Pancreas (tissue), 10 donors: Measurements from ENCODE around the gene NSMF. TPM values are rescaled to one million over a fixed set of nuclear protein-coding genes. Genes with fewer than 3 reads are reported as not detected.
A peak's percentile ranks its signal among the peaks of the same experiment; 100 is the strongest.

Experiments used
- ATAC-seq, 4 donors: fragments of 200-7000 bp; cut with Tn5 transposase; one replicate each; pipeline versions ENCODE4 v1.8.0 to v1.9.1; 2020; ENCODE audit warnings: mild to moderate bottlenecking in 4 of 4, moderate library complexity in 4 of 4
- DNase-seq, 6 donors: peaks; one replicate each; pipeline ENCODE4 v3.0.0-alpha.2; 2020
- FAIRE-seq: peaks from 2 replicates; lab custom pipeline; 2012; peaks lifted over from hg19 to GRCh38; lab: Jason Lieb, UNC
- H3K27ac ChIP-seq, 4 donors: fragments of 200-600 bp; sonication (generic); 1 replicate in 3 of 4; 2 replicates in 1 of 4; pipeline versions ENCODE4 v1.5.0 to v1.8.0; 2020
- H3K27me3 ChIP-seq, 4 donors: fragments of 200-600 bp; one replicate each; pipeline ENCODE4 v1.8.0; 2021
- H3K36me3 ChIP-seq, 3 donors: fragments of 200-600 bp; sonication (generic) in 1 of 3; one replicate each; pipeline versions ENCODE4 v1.5.0 to v1.8.0; 2020 to 2021
- H3K4me1 ChIP-seq, 3 donors: fragments of 200-600 bp; one replicate each; pipeline ENCODE4 v1.8.0; 2021
- H3K4me3 ChIP-seq, 4 donors: fragments of 200-600 bp; sonication (generic) in 2 of 4; one replicate each; pipeline versions ENCODE4 v1.5.0 to v1.8.0; 2020 to 2021
- H3K9me3 ChIP-seq, 4 donors: fragments of 200-600 bp; one replicate each; pipeline ENCODE4 v1.8.0; 2021
- WGBS, 2 donors: extraction: QIAGEN DNeasy Blood & Tissue Kit; methylation state at CpG; one replicate each; pipeline ENCODE4 v1.1.7; 2013; 5-methylcytosine and 5-hydroxymethylcytosine counted together
- intact Hi-C, 3 donors: fragments of 100-400 bp; cut with DNase I; formaldehyde crosslinking; loops; one replicate each; pipeline versions ENCODE4 v1.11.1 to v1.14.2; 2022
- polyA plus RNA-seq, 2 donors: library from polyadenylated mRNA; stranded (reverse); fragments of 200-250 nt; gene quantifications; one replicate each; pipeline ENCODE4 v1.2.3, GENCODE V29; 2013
- total RNA-seq, 6 donors: library from RNA; stranded (reverse); fragmentation: NEBNext Ultra II Directional in 4 of 6; extraction: Animal tissue kit (Norgen Biotek cat#: 25700) in 4 of 6; gene quantifications; one replicate each; pipeline versions ENCODE4 v1.2.1 to v1.2.4, GENCODE V29; 2021 to 2023
- TF ChIP-seq, protein P1 (sequence below), 4 donors: fragments of 200-600 bp; sonication (generic) in 3 of 4; IDR thresholded peaks; one replicate each; pipeline versions ENCODE4 v1.5.0 to v1.8.0; 2021; ENCODE audit warnings: antibody characterized with exemption in 4 of 4
- donor health status: healthy with polysubstance abuse.
- donor health status: DM: no; HTN: no; CAD: no; lungs with moderate emphysema.
- donor health status: DM: no; HTN: no; CAD: no.
- donor health status: control.
- donor health status: control.
- donor health status: Bipolar disorder and iron deficiency.
- donor health status: DM: yes; HTN: yes; CAD: no.
- donor health status: DM: no; HTN: no; CAD: no.
- donor health status: DM: no; HTN: no; CAD: no.
- donor health status: DM: yes; HTN: yes; CAD: no.

NSMF gene
- total and polyA plus RNA-seq, 8 donors: 22.0 to 81.0 (median 30.0) TPM

DNA sequence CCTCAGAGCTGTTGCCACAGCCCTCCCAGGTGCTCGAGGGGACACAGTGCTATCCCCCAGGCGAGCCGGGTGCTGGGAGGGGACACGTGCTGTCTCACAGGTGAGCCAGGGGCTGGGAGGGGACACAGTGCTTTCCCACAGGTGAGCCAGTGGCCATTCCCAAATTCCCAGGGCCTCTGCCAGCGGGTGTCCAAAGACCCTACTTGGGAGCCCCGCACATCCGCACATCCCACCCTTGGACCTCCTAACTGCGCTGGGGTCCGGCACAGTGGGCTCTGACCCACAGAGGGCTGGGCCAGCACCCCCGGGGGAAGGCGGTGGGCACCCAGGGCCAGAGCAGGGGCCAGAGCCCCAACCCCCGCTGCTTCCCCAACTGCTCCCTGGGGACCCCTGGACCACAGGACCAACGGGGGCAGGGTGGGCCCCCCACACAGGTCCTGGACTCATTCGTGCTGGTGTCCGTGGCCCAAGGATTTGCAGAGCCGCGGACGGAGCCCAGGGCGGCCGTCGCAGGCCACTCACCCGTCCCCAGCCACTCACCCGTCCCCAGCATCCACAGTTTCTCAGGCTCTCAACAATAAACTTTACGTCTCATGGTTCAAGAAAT lies 54.1 kb downstream of the NSMF start:
- 92 to 96% methylated on average over 24 of the region's 24 CpGs for WGBS, 2 donors

DNA sequence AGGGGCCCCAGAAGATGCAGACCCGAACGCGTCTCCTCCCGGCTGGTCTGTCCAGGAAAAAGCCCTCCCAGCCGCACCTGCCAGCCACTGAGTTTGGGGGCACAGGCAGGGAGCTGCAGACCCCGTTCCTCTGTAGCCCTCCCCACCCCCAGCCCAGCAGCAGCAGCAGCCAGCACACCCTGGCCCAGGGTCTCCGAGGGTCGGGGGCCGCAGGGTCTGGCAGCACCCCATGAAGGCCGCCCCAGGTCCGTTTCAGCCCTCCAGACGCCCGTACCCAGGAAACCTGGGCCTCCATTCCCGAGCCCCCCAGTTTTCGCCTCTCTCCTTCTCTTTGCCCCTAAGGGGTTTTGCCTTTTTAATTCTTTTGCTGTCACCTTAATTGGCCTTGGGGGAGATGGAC lies 55.9 kb downstream of the NSMF start:
- intact Hi-C loops: no loop called here
- ATAC-seq: no peak
- no peak for DNase-seq

More for the DNA sequence above, 54.1 kb downstream of the NSMF start:
- no peaks in the 10 kb centered on the region for H3K27me3 ChIP-seq
- TF ChIP-seq, protein P1, sequence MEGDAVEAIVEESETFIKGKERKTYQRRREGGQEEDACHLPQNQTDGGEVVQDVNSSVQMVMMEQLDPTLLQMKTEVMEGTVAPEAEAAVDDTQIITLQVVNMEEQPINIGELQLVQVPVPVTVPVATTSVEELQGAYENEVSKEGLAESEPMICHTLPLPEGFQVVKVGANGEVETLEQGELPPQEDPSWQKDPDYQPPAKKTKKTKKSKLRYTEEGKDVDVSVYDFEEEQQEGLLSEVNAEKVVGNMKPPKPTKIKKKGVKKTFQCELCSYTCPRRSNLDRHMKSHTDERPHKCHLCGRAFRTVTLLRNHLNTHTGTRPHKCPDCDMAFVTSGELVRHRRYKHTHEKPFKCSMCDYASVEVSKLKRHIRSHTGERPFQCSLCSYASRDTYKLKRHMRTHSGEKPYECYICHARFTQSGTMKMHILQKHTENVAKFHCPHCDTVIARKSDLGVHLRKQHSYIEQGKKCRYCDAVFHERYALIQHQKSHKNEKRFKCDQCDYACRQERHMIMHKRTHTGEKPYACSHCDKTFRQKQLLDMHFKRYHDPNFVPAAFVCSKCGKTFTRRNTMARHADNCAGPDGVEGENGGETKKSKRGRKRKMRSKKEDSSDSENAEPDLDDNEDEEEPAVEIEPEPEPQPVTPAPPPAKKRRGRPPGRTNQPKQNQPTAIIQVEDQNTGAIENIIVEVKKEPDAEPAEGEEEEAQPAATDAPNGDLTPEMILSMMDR (IDR thresholded peaks at IDR 0.05): no peak
- H3K36me3 ChIP-seq: no peaks in the 10 kb centered on the region
- ATAC-seq (no peak), FAIRE-seq (no peak), DNase-seq (peak in 2 of 6 donors; percentile 40 to 71)
- H3K9me3 ChIP-seq: no peaks in the 10 kb centered on the region
- intact Hi-C loops: loop anchor here in 2 of 3 donors (5.0 kb wide), 2 partner anchors 103 to 123 kb away; partner anchors contain the start of gene NRARP (in 1 of the 2)
- H3K4me3 ChIP-seq: no peak overlapping the region
- H3K27ac ChIP-seq: no peak overlapping the region
- peaks cover 0 to 4% (median 0%) of the 10 kb centered on the region in 3 donors for H3K4me1 ChIP-seq

DNA sequence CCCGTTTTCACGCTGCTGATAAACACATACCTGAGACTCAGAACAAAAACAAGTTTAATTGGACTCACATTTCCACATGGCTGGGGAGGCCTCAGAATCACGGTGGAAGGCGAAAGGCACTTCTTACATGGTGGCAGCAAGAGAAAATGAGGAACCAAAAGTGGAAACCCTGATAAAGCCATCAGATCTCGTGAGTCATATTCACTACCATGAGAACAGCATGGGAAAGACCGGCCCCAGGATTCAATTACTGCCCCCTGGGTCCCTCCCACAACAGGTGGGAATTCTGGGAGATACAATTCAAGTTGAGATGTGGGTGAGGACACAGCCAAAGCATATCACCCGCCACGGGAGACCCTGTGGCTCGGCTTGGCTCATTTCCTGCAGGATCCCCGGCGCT lies 56.4 kb downstream of the NSMF start:
- H3K27ac ChIP-seq: no peak overlapping the region
- DNase-seq (no peak), FAIRE-seq (no peak), ATAC-seq (no peak)
- H3K4me1 ChIP-seq: peaks cover 0 to 4% (median 0%) of the 10 kb centered on the region in 3 donors
- TF ChIP-seq, protein P1 (IDR thresholded peaks at IDR 0.05): no peak
- H3K9me3 ChIP-seq: no peaks in the 10 kb centered on the region
- WGBS, 2 donors: 86 to 90% methylated on average over 11 of the region's 11 CpGs
- no peaks in the 10 kb centered on the region for H3K36me3 ChIP-seq
- no peaks in the 10 kb centered on the region for H3K27me3 ChIP-seq
- intact Hi-C loops: no loop called here
- H3K4me3 ChIP-seq: no peak overlapping the region

More for the DNA sequence above, 55.9 kb downstream of the NSMF start:
- no peak overlapping the region for H3K4me3 ChIP-seq
- no peak for FAIRE-seq
- no peaks in the 10 kb centered on the region for H3K36me3 ChIP-seq
- TF ChIP-seq, protein P1 (IDR thresholded peaks at IDR 0.05): no peak
- 92 to 96% methylated on average over 15 of the region's 15 CpGs for WGBS, 2 donors
- H3K4me1 ChIP-seq: peaks cover 0 to 4% (median 0%) of the 10 kb centered on the region in 3 donors
- H3K9me3 ChIP-seq: no peaks in the 10 kb centered on the region
- no peaks in the 10 kb centered on the region for H3K27me3 ChIP-seq
- no peak overlapping the region for H3K27ac ChIP-seq

DNA sequence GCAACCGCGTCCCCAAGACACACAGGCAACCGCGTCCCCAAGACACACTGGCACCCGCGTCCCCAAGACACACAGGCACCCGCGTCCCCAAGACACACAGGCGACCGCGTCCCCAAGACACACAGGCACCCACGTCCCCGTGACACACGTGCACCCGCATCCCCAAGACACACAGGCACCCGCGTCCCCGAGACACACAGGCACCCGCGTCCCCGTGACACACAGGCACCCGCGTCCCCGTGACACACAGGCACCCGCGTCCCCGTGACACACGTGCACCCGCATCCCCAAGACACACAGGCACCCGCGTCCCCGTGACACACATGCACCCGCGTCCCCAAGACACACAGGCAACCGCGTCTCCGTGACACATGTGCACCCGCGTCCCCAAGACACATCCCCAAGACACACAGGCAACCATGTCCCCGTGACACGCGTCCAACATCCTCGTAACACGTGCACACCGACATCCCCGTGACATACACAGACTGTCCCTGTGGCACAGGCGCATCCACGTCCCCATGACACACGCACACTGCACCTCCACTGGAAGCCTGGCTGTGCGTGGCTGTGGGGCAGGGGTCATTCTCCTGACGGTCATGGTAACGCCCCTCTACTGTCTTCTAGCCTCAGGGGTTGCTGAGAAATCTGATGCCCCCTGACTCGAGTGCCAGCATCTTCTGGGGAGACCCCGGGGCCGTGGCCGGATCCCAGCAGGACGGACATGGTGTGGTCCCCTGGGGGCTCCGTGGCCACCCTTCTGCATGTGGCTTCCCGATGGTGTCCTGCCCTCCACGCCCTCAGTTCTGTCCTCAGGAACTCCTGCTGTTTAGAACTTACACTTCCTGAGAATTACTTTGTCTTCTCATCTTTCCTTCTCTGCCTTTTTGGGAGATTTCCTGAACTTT lies 60.3 kb downstream of the NSMF start:
- Histone ChIP-seq H3K4me3 (no peak overlapping the region), H3K27ac (no peak overlapping the region), H3K9me3 (no peaks in the 10 kb centered on the region), H3K27me3 (no peaks in the 10 kb centered on the region), H3K36me3 (no peaks in the 10 kb centered on the region), H3K4me1 (no peaks in the 10 kb centered on the region)
- WGBS, 2 donors: 94 to 98% methylated on average over 60 of the region's 60 CpGs
- FAIRE-seq (no peak), ATAC-seq (no peak), DNase-seq (peak in 1 of 6 donors; percentile 44)
- TF ChIP-seq, protein P1 (IDR thresholded peaks at IDR 0.05): no peak
- intact Hi-C loops: no loop called here
